Sigmoid colon (tissue), 4 donors: Measurements from ENCODE around the gene ATG7.

Source experiments
- CTCF ChIP-seq, 4 experiments: fragments of 450-650 bp in 3 of 4; fragments of 200-600 bp in 1 of 4; IDR thresholded peaks; one replicate each; pipeline ENCODE4 v1.5.1; 2016 to 2019; ENCODE audit warnings: antibody characterized with exemption in 4 of 4, mild to moderate bottlenecking in 3 of 4, moderate library complexity in 2 of 4
- EP300 ChIP-seq, 4 donors: sonication (generic); formaldehyde crosslinking; IDR thresholded peaks; one replicate each; pipeline ENCODE4 v1.6.1; 2017; ENCODE audit warnings: antibody characterized with exemption in 4 of 4
- POLR2A ChIP-seq, 2 donors: fragments of 450-650 bp; IDR thresholded peaks; one replicate each; pipeline ENCODE4 v1.6.1; 2016; ENCODE audit warnings: antibody characterized with exemption in 2 of 2, mild to moderate bottlenecking in 2 of 2, moderate library complexity in 2 of 2
- POLR2AphosphoS5 ChIP-seq, 4 donors: sonication (generic); formaldehyde crosslinking; IDR thresholded peaks; one replicate each; pipeline ENCODE4 v1.6.1; 2017; ENCODE audit warnings: antibody characterized with exemption in 4 of 4

- TF ChIP-seq CTCF (IDR thresholded peaks at IDR 0.05): no peak
- TF ChIP-seq POLR2A (IDR thresholded peaks at IDR 0.05): no peak
- no peak for TF ChIP-seq POLR2AphosphoS5 (IDR thresholded peaks at IDR 0.05)
- TF ChIP-seq EP300 (IDR thresholded peaks at IDR 0.05): no peak
These were observed 204.5 kb downstream of the ATG7 start for GRCh38 chr3:11476735-11477144.
